SK-N-SH treated with all-trans-retinoic acid at 6 μM for 48 hours (cell line): ENCODE results near the gene ASB2.
A peak's percentile ranks its signal among the peaks of the same experiment; 100 is the strongest.

Experiments used
- ATAC-seq: fragments of 200-7000 bp; cut with Tn5 transposase; 3 replicates; pipeline ENCODE4 v1.9.1; 2020; ENCODE audit warnings: mild to moderate bottlenecking, moderate library complexity
- ARNTL ChIP-seq: fragments of 450-650 bp; formaldehyde crosslinking; IDR thresholded peaks from 2 replicates; pipeline ENCODE4 v1.5.0; 2020; ENCODE audit warnings: low read depth, mild to moderate bottlenecking, moderate library complexity, borderline replicate concordance
- BACH2 ChIP-seq: fragments of 250-450 bp; sonication (Bioruptor Pico); IDR thresholded peaks from 2 replicates; pipeline ENCODE4 v1.9.0; 2021; ENCODE audit warnings: mild to moderate bottlenecking, borderline replicate concordance
- CSDC2 ChIP-seq: fragments of 250-450 bp; sonication (Bioruptor Pico); IDR thresholded peaks from 2 replicates; pipeline ENCODE4 v1.5.0; 2020; ENCODE audit warnings: mild to moderate bottlenecking, moderate library complexity
- ESRRG ChIP-seq: fragments of 250-450 bp; sonication (Bioruptor Pico); IDR thresholded peaks from 2 replicates; pipeline ENCODE4 v1.6.1; 2021; ENCODE audit warnings: mild to moderate bottlenecking
- GLIS3 ChIP-seq: fragments of 250-450 bp; sonication (Bioruptor Pico); IDR thresholded peaks from 2 replicates; pipeline ENCODE4 v1.5.0; 2020; ENCODE audit warnings: mild to moderate bottlenecking, moderate library complexity
- OSR1 ChIP-seq: fragments of 250-450 bp; sonication (Bioruptor Pico); IDR thresholded peaks from 2 replicates; pipeline ENCODE4 v1.8.0; 2022; ENCODE audit warnings: moderate library complexity, mild to moderate bottlenecking, inconsistent platforms
- PPARA ChIP-seq: fragments of 250-450 bp; sonication (Bioruptor Pico); IDR thresholded peaks from 2 replicates; pipeline ENCODE4 v1.5.0; 2020; ENCODE audit warnings: mild to moderate bottlenecking, borderline replicate concordance
- RARB ChIP-seq: fragments of 250-450 bp; sonication (Bioruptor Pico); IDR thresholded peaks from 2 replicates; pipeline ENCODE4 v1.8.0; 2021; ENCODE audit warnings: mild to moderate bottlenecking, moderate library complexity
- SNAI2 ChIP-seq: fragments of 250-450 bp; sonication (Bioruptor Pico); IDR thresholded peaks from 2 replicates; pipeline ENCODE4 v1.5.0; 2020; ENCODE audit warnings: mild to moderate bottlenecking, moderate library complexity
- TCF4 ChIP-seq: fragments of 250-450 bp; sonication (Bioruptor Pico); IDR thresholded peaks from 2 replicates; pipeline ENCODE4 v1.8.0; 2021; ENCODE audit warnings: mild to moderate bottlenecking, moderate library complexity, borderline replicate concordance
- ZC3H10 ChIP-seq: fragments of 250-450 bp; sonication (Bioruptor Pico); IDR thresholded peaks from 2 replicates; pipeline ENCODE4 v1.5.1; 2021; ENCODE audit warnings: mild to moderate bottlenecking, moderate library complexity
- ZFP3 ChIP-seq: fragments of 250-450 bp; sonication (Bioruptor Pico); IDR thresholded peaks from 2 replicates; pipeline ENCODE4 v1.5.0; 2020; ENCODE audit warnings: mild to moderate bottlenecking, moderate library complexity
- ZNF70 ChIP-seq: fragments of 450-650 bp; formaldehyde crosslinking; IDR thresholded peaks from 2 replicates; pipeline ENCODE4 v1.5.0; 2020; ENCODE audit warnings: mild to moderate bottlenecking, moderate library complexity
- ZNF8 ChIP-seq: fragments of 450-650 bp; formaldehyde crosslinking; IDR thresholded peaks from 2 replicates; pipeline ENCODE4 v1.5.0; 2020; ENCODE audit warnings: mild to moderate bottlenecking, moderate library complexity
- TF ChIP-seq, protein P1 (sequence below): fragments of 250-450 bp; sonication (Bioruptor Pico); IDR thresholded peaks from 2 replicates; pipeline ENCODE4 v1.5.1; 2020; ENCODE audit warnings: low read depth, mild to moderate bottlenecking, moderate library complexity
- TF ChIP-seq, protein P2 (sequence below): fragments of 250-450 bp; sonication (Bioruptor Pico); IDR thresholded peaks from 2 replicates; pipeline ENCODE4 v1.8.0; 2021; ENCODE audit warnings: low read depth, mild to moderate bottlenecking, moderate library complexity, borderline replicate concordance
- TF ChIP-seq, protein P3 (sequence below): fragments of 250-450 bp; sonication (Bioruptor Pico); IDR thresholded peaks from 2 replicates; pipeline ENCODE4 v1.8.0; 2020; ENCODE audit warnings: mild to moderate bottlenecking, moderate library complexity, borderline replicate concordance
- TF ChIP-seq, protein P4 (sequence below): fragments of 250-450 bp; sonication (Bioruptor Pico); IDR thresholded peaks from 2 replicates; pipeline ENCODE4 v1.5.0; 2020; ENCODE audit warnings: mild to moderate bottlenecking, moderate library complexity

ASB2 gene

DNA sequence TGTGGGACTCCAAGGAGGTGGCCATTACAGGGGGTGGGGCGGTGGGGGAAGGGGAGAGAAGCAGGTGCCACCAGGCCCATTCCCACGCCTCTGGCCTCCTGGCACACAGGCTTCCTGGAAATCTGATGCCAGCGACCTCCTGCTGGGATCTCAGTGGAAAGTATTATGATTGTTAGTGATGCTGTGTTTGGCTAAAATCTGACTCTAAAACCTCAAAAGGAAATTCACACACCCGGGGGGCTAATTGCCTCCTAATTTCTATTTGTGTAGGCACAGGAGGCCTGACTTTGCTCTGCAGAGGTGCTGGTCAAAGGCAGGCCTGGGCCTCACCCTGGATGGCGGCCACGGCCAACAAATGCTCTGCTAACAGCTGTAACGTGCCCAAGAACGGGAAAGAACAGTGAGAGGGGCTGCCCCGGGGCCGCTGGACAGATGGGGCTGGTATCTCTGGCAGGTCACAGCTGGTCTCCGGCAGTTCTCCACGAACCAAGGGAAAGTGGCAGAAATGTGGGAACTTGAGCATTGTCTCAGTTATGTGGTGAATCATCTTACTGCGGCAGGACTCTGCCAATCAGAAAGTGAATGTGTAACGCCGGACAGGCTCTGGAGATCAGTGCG is 35.0 kb downstream of the ASB2 start:
- no peak for TF ChIP-seq ESRRG (CRISPR knock-in tag)
- TF ChIP-seq TCF4 (CRISPR knock-in tag), result no peak
- TF ChIP-seq, protein P1, sequence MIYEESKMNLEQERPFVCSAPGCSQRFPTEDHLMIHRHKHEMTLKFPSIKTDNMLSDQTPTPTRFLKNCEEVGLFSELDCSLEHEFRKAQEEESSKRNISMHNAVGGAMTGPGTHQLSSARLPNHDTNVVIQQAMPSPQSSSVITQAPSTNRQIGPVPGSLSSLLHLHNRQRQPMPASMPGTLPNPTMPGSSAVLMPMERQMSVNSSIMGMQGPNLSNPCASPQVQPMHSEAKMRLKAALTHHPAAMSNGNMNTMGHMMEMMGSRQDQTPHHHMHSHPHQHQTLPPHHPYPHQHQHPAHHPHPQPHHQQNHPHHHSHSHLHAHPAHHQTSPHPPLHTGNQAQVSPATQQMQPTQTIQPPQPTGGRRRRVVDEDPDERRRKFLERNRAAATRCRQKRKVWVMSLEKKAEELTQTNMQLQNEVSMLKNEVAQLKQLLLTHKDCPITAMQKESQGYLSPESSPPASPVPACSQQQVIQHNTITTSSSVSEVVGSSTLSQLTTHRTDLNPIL, result no peak
- TF ChIP-seq, protein P2, sequence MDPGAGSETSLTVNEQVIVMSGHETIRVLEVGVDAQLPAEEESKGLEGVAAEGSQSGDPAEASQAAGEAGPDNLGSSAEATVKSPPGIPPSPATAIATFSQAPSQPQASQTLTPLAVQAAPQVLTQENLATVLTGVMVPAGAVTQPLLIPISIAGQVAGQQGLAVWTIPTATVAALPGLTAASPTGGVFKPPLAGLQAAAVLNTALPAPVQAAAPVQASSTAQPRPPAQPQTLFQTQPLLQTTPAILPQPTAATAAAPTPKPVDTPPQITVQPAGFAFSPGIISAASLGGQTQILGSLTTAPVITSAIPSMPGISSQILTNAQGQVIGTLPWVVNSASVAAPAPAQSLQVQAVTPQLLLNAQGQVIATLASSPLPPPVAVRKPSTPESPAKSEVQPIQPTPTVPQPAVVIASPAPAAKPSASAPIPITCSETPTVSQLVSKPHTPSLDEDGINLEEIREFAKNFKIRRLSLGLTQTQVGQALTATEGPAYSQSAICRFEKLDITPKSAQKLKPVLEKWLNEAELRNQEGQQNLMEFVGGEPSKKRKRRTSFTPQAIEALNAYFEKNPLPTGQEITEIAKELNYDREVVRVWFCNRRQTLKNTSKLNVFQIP, result no peak
- no peak for TF ChIP-seq ARNTL (CRISPR knock-in tag)
- TF ChIP-seq, all 23 proteins: peak for 0
- ATAC-seq, result peak; percentile 76

DNA sequence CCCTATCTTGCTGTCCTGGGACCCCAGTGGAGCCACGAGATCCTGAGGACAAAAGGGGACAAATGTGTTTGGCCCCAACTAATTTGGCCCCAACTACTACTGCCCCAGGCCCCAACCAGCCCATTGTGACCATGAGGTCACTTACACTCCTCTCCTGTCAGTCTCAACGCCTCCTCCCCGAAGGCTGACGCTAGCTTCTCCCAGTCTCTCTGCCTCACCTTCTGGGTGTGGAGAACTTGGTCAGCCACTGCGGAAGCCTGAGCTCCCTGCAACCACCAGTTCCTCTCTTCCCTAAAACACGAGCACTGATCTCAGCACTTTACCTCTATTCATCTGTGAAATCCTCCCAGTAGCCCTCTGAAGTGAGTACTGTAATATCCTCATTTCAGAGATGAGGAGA is 35.9 kb downstream of the ASB2 start:
- no peak for ATAC-seq
- TF ChIP-seq ARNTL (CRISPR knock-in tag) (no peak), PPARA (CRISPR knock-in tag) (no peak), OSR1 (CRISPR knock-in tag) (no peak), BACH2 (CRISPR knock-in tag) (no peak), GLIS3 (CRISPR knock-in tag) (no peak), RARB (CRISPR knock-in tag) (no peak), ZNF8 (CRISPR knock-in tag) (no peak), SNAI2 (CRISPR knock-in tag) (no peak), ESRRG (CRISPR knock-in tag) (no peak), ZFP3 (CRISPR knock-in tag) (no peak), TCF4 (CRISPR knock-in tag) (no peak), ZC3H10 (no peak), CSDC2 (CRISPR knock-in tag) (no peak), ZNF70 (CRISPR knock-in tag) (no peak)
- TF ChIP-seq, protein P3, sequence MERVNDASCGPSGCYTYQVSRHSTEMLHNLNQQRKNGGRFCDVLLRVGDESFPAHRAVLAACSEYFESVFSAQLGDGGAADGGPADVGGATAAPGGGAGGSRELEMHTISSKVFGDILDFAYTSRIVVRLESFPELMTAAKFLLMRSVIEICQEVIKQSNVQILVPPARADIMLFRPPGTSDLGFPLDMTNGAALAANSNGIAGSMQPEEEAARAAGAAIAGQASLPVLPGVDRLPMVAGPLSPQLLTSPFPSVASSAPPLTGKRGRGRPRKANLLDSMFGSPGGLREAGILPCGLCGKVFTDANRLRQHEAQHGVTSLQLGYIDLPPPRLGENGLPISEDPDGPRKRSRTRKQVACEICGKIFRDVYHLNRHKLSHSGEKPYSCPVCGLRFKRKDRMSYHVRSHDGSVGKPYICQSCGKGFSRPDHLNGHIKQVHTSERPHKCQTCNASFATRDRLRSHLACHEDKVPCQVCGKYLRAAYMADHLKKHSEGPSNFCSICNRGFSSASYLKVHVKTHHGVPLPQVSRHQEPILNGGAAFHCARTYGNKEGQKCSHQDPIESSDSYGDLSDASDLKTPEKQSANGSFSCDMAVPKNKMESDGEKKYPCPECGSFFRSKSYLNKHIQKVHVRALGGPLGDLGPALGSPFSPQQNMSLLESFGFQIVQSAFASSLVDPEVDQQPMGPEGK (CRISPR knock-in tag), result no peak
- TF ChIP-seq, protein P2, result no peak
- TF ChIP-seq, protein P4, sequence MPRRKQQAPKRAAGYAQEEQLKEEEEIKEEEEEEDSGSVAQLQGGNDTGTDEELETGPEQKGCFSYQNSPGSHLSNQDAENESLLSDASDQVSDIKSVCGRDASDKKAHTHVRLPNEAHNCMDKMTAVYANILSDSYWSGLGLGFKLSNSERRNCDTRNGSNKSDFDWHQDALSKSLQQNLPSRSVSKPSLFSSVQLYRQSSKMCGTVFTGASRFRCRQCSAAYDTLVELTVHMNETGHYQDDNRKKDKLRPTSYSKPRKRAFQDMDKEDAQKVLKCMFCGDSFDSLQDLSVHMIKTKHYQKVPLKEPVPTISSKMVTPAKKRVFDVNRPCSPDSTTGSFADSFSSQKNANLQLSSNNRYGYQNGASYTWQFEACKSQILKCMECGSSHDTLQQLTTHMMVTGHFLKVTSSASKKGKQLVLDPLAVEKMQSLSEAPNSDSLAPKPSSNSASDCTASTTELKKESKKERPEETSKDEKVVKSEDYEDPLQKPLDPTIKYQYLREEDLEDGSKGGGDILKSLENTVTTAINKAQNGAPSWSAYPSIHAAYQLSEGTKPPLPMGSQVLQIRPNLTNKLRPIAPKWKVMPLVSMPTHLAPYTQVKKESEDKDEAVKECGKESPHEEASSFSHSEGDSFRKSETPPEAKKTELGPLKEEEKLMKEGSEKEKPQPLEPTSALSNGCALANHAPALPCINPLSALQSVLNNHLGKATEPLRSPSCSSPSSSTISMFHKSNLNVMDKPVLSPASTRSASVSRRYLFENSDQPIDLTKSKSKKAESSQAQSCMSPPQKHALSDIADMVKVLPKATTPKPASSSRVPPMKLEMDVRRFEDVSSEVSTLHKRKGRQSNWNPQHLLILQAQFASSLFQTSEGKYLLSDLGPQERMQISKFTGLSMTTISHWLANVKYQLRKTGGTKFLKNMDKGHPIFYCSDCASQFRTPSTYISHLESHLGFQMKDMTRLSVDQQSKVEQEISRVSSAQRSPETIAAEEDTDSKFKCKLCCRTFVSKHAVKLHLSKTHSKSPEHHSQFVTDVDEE, result no peak
- TF ChIP-seq, protein P1, result no peak
